K562 (cell line): ENCODE measurements around the gene SPATA2L. TPM values are rescaled to one million over a fixed set of nuclear protein-coding genes. Genes with fewer than 3 reads are reported as not detected.

Source experiments
- BCL6 ChIP-seq: fragments of 250-450 bp; sonication (Bioruptor Pico); IDR thresholded peaks from 2 replicates; pipeline ENCODE4 v1.4.0; 2020
- CREM ChIP-seq: IDR thresholded peaks from 2 replicates; pipeline ENCODE4 v1.6.1; 2014; ENCODE audit warnings: antibody characterized with exemption, low read depth
- E2F8 ChIP-seq: fragments of 450-650 bp; IDR thresholded peaks from 2 replicates; pipeline ENCODE4 v1.7.1; 2018; ENCODE audit warnings: mild to moderate bottlenecking, low read depth; ENCODE audit not compliant: partially characterized antibody
- ELF4 ChIP-seq: fragments of 450-650 bp; formaldehyde crosslinking; IDR thresholded peaks from 2 replicates; pipeline ENCODE4 v1.4.0; 2022; ENCODE audit warnings: missing genetic modification characterization
- FOXA1 ChIP-seq: fragments of 450-650 bp; IDR thresholded peaks from 2 replicates; pipeline ENCODE4 v1.6.1; 2016; ENCODE audit warnings: mild to moderate bottlenecking, borderline replicate concordance
- FOXJ3 ChIP-seq: sonication (generic); formaldehyde crosslinking; IDR thresholded peaks from 2 replicates; pipeline ENCODE4 v1.4.0; 2020; ENCODE audit warnings: mild to moderate bottlenecking, missing genetic modification reagents
- HMGXB4 ChIP-seq: sonication (generic); formaldehyde crosslinking; IDR thresholded peaks from 2 replicates; pipeline ENCODE4 v1.8.1; 2023; ENCODE audit warnings: mild to moderate bottlenecking, missing genetic modification reagents
- HNRNPLL ChIP-seq: fragments of 200-400 bp; formaldehyde crosslinking; IDR thresholded peaks from 2 replicates; pipeline ENCODE4 v1.6.1; 2017; ENCODE audit warnings: low read length, low read depth, mild to moderate bottlenecking; ENCODE audit not compliant: poor library complexity, severe bottlenecking
- ILF3 ChIP-seq: fragments of 450-650 bp; IDR thresholded peaks from 2 replicates; pipeline ENCODE4 v1.6.1; 2018; ENCODE audit warnings: antibody characterized with exemption, mild to moderate bottlenecking, moderate library complexity, borderline replicate concordance
- JUNB ChIP-seq: fragments of 450-650 bp; formaldehyde crosslinking; conservative IDR thresholded peaks from 2 replicates; pipeline ENCODE4 v1.4.0; 2020; ENCODE audit warnings: mild to moderate bottlenecking
- MBD1 ChIP-seq: fragments of 250-450 bp; sonication (Bioruptor Pico); IDR thresholded peaks from 2 replicates; pipeline ENCODE4 v1.8.0; 2022; ENCODE audit warnings: inconsistent platforms
- OTX1 ChIP-seq: fragments of 450-650 bp; formaldehyde crosslinking; IDR thresholded peaks from 2 replicates; pipeline ENCODE4 v1.4.0; 2022; ENCODE audit warnings: mild to moderate bottlenecking
- PRPF4 ChIP-seq: fragments of 200-400 bp; formaldehyde crosslinking; IDR thresholded peaks from one replicate; pipeline ENCODE4 v1.6.1; 2017; ENCODE audit warnings: low read length, low read depth, mild to moderate bottlenecking; ENCODE audit not compliant: insufficient read depth, poor library complexity, severe bottlenecking
- RBM39 ChIP-seq: fragments of 200-400 bp; formaldehyde crosslinking; optimal IDR thresholded peaks from 2 replicates; pipeline ENCODE3; 2018; ENCODE audit warnings: low read depth, low read length
- TARDBP ChIP-seq: fragments of 450-650 bp; IDR thresholded peaks from 2 replicates; pipeline ENCODE4 v1.6.1; 2016
- THAP12 ChIP-seq: fragments of 250-450 bp; sonication (Bioruptor Pico); IDR thresholded peaks from 2 replicates; pipeline ENCODE4 v1.9.0; 2021; ENCODE audit warnings: mild to moderate bottlenecking, inconsistent platforms
- ZNF280A ChIP-seq: fragments of 450-650 bp; IDR thresholded peaks from 2 replicates; pipeline ENCODE4 v1.6.1; 2018; ENCODE audit warnings: mild to moderate bottlenecking, low read depth; ENCODE audit not compliant: partially characterized antibody
- ZNF444 ChIP-seq: fragments of 250-450 bp; sonication (Bioruptor Pico); IDR thresholded peaks from 2 replicates; pipeline ENCODE4 v1.4.0; 2020; ENCODE audit warnings: mild to moderate bottlenecking, moderate library complexity
- polyA plus RNA-seq, 8 experiments: library from polyadenylated mRNA; depleted of rRNA in 4 of 8; stranded (reverse) in 5 of 8; unstranded in 3 of 8; fragments of >200 nt; fragmentation: Nextera tagmentation in 2 of 8; fragmentation: Illumina TruSeq in 1 of 8; extraction: Ambion mirVana in 2 of 8; extraction: Trizol in 1 of 8; gene quantifications; 2 replicates each; pipeline versions ENCODE4 v1.2.1 to v1.2.3, GENCODE V29; 2011 to 2014; ENCODE audit warnings: inconsistent platforms in 1 of 8, missing spikeins in 1 of 8
- total RNA-seq, 7 experiments: library from RNA; depleted of rRNA in 6 of 7; stranded (reverse); fragments of >200 nt in 6 of 7; fragmentation: Illumina TruSeq in 2 of 7; extraction: Trizol in 2 of 7; gene quantifications; 2 replicates each; pipeline versions ENCODE4 v1.2.1 to v1.2.3, GENCODE V29; 2011 to 2021; ENCODE audit warnings: low replicate concordance in 1 of 7

The SPATA2L gene
- total and polyA plus RNA-seq, 9 of the 15 experiments (the other 6 are each of a cell fraction or from before 2014, with no cell fraction given) = 0.13 to 19.2 (median 4.8) TPM; not detected in 1

- no peak for TF ChIP-seq ZNF280A
- no peak for TF ChIP-seq FOXJ3
- no peak for TF ChIP-seq TARDBP
- TF ChIP-seq E2F8 = peak; percentile 95
- no peak for TF ChIP-seq MBD1 (CRISPR knock-in tag)
- no peak for TF ChIP-seq THAP12 (CRISPR knock-in tag)
- peak; percentile 97 for TF ChIP-seq HNRNPLL
- no peak for TF ChIP-seq FOXA1
- peak; percentile 92 for TF ChIP-seq ELF4 (CRISPR knock-in tag)
- TF ChIP-seq HMGXB4 = no peak; the same call in 1 of the 2 replicates
- TF ChIP-seq PRPF4 = no peak
- TF ChIP-seq CREM = peak; percentile 70
- TF ChIP-seq ZNF444 = no peak
- no peak for TF ChIP-seq RBM39
- no peak for TF ChIP-seq JUNB (CRISPR knock-in tag)
- 0 out of 2 replicates have a peak, but pooled peaks have one; percentile 24 for TF ChIP-seq OTX1 (CRISPR knock-in tag)
- TF ChIP-seq BCL6 (CRISPR knock-in tag) = no peak
- TF ChIP-seq ILF3 = no peak
Observed at GRCh38 chr16:89657442-89658220, 43.9 kb downstream of the SPATA2L start, which contains the start of the genes CHMP1A and SPATA33 (continued).
